NCI-H510A treated with DMSO at 0.1 percent for 48 hours (cell line): ENCODE measurements around the gene TDRD9.
"Not testable (repeated sequence)": the region's sequence is repeated elsewhere in the genome, so short reads cannot be mapped to it uniquely, and the experiment has no call there.

Experiments used
- DNase-seq: peaks from one replicate; lab custom pipeline; 2025; lab: John Stamatoyannopoulos, UW

The TDRD9 gene

GRCh38 chr14:103892247-103892646 lies 36.0 kb upstream of the TDRD9 start:
- DNase-seq, result no peak

DNA sequence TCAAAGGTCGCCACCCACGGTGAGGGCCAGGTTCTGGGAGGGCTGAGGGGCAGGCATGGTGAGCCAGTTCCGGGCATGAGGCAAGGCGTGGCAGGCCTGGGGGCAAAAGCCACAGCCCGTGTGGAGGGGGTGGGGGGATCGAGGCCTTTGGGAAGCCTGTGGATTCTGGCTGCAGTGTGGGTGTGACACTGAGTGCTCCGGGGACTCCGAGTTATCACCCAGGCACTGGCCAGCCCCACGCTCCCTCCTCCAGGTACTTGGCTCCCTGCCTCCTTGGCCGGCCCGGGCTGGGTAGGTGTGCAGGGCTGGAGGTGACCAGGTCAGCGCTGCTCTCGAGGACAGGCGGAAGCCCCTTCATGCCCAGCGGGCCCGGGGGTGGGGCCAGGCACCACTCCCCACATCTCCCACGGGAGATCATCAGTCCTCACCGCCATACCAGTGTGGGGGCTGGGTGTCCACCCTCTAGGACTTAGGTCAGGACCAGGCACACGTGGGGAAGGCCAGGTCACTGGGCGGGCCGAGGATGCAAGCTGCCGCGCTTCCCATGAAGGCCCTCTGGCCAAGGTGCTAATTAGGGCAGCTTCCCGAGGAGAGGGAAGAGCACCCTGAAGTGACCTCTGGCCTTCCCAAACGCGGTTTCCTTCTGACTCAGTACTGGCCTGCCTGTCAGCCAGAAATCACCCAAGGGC lies 34.1 kb upstream of the TDRD9 start:
- DNase-seq, result no peak

DNA sequence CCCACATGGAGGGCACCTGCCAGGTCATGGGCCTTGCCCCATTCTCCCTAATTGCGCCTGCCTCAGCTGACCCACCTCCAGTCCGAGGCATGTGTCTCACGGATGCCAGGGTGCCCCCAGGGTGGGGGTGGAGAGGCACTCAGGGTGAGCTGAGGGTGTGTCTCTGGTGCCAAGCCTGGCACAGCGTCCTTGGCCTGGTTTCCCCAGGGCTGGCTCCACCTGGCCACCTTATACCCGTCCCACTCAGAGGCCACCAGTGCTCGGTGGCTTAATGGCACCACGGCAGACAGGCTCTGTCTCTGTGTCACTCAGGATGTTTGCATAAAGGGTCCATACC lies 33.6 kb upstream of the TDRD9 start:
- no peak for DNase-seq

- DNase-seq, result no peak
Measured at GRCh38 chr14:103896578-103896977, 31.7 kb upstream of the TDRD9 start.

GRCh38 chr14:103897075-103897947 lies 30.9 kb upstream of the TDRD9 start:
- DNase-seq, result no peak

DNA sequence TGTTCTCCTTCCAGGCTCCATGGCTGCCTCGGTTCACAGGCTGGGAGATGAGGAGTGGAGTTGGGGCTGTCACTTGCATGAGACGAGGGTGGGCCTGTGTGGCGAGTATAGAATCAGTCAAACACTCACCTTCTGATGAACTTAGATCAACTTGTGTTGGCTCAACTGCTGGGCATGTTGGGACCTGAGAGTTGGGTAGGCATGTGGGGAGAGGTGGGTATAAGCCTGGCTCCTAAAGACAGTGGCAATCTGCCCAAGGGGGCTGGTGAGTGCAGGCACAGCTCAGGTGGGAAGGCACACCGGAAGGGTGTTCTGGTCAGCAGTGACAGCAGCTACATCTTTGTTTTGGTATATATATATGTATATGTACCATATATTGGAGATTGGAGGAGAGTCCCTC lies 30.1 kb upstream of the TDRD9 start:
- no peak for DNase-seq

- DNase-seq, result no peak
Measured at GRCh38 chr14:103898711-103899110, 29.5 kb upstream of the TDRD9 start.

DNA sequence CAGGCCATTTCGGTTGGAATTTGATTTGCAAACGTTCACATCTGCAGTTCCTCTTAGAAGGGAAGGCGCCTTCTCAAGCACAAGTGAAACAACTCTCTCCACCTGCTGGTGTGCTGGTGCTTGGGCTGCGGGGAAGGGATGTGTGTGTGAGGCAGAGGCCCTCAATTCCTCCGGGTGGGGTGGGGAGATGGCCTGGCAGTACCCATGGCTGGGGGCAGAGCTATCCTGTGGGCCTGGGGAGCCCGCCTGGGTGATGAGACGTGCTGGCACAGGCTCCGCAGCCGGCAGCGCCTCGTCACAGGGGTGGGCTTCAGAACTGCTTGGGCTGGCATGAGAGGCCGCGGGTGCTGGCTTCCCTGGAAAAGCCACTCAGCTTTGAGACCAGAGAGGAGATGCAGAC lies 28.9 kb upstream of the TDRD9 start:
- no peak for DNase-seq

GRCh38 chr14:103899833-103900232 lies 28.4 kb upstream of the TDRD9 start:
- DNase-seq, result no peak

DNA sequence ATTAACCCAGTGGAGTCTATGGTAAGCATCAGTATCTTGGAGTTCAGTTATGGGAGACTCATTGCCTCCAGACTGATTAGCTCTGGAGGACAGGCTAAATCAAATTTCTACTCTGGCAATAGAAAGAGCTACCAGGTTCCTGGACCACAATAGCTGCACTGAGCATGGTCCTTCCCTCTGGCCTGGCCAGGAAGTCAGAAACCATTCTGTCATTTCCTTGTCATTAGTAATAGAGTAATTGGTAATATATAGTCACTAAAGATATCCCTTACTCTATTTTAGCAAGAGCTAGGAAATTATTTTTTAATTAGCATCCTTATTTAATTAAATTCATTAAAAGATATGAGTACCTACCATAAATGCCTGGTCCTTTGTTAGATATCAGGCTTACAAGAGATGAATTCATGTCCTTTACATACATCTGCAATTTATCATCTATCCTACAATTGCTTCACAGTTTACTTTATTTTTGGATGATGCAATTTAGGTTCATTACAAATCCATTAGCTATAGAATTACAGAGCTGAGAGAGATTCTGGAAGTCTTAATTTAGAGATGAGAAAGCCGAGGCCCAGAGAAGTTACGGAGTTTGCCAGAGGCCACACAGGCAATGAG lies 23.7 kb upstream of the TDRD9 start:
- DNase-seq, result no peak

DNA sequence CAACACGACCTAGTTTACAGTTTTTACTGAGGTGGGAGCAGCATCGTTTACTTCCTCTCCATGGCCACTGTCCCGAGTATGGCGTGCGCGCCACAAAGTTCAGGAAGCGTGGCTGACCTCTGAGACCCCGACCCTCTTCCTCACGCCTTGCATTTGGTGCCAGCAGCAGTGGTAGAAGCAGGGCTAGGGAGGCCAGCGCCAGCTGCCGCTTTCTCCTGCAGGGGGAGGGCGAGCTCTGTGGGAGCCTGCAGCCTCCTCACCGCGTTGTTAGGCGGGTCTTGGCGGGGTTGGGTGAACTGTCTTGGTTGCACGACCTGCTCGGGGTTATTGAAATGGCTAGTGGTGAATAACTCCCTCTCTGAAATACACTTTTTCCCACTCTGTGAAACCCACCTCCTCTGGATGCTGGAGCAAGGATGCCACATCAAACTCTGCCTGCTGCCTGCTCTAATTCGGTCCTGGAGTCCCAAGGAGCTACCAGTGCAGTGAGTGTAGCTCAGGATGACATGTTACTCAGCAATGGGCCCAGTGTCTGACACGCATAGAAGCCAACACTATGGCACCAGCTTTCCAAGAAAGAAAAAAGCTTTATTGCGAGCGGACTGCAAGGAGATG lies 22.3 kb upstream of the TDRD9 start:
- no peak for DNase-seq

DNA sequence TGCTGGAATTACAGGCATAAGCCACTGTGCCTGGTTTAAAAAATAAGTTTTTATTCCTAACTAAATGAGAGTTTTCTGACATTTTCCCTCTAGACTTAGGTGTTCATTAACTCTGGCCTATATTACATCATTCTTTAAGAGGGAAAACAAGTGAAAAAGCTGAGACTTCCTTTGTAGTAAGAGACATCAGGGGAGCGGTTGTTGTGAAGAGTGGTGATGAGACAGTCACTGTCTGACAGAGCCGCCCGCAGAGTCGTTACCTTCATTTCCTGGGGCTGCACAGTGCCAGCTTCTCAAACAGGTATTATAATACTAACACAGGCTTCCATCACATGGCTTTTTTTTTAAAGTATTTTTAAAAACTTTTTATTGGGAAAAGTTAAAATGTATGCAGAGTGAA lies 19.7 kb upstream of the TDRD9 start:
- no peak for DNase-seq

GRCh38 chr14:103909531-103910261 lies 18.6 kb upstream of the TDRD9 start:
- DNase-seq, result no peak

DNA sequence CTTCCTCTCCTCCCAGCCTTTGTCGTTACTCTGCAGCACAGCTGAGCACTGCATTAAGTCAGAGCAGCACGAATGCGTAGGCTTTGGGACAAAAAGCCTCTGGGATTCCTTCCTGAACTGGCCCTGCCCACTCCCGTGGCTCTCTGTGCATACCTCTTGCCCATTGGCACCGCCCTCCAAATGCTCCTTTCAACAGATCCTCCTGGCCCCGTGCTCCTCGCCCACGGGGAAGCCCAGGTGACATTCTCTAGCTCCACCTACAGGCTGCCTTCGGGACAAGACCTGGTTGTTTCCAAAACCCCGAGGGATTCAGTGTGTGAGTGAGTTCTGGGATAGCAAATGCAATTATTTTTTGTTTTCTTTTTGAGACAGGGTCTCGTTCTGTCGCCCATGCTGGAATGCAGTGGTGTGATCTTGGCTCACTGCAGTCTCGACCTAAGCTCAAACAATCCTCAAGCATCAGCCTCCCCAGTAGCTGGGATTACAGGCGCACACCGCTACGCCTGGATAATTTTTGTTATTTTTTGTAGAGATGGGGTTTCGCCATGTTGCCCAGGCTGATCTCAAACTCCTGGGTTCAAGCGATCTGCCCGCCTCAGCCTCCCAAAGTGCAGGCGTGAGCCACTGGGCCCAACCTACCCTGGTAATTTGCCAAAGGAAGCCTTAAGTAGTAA lies 17.9 kb upstream of the TDRD9 start:
- peak; percentile 87 for DNase-seq

GRCh38 chr14:103910984-103911383 lies 17.3 kb upstream of the TDRD9 start:
- no peak for DNase-seq

DNA sequence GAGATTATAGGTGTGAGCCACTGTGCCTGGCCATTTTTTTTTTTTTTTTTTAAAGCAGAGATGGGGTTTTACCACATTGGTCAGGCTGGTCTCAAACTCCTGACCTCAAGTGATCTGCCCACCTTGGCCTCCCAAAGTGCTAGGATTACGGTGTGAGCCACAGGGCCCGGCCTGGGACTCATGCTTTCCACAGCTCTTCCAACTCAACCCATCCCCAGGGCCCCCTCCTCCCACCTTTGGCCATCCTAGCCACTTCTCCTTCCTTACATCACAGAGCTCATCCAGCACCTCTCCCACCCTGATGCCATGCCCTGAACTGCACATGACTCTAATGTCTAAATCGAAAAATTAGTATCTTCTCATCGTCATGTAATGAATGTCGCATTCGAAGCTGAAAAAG lies 12.6 kb upstream of the TDRD9 start:
- DNase-seq, result no peak

DNA sequence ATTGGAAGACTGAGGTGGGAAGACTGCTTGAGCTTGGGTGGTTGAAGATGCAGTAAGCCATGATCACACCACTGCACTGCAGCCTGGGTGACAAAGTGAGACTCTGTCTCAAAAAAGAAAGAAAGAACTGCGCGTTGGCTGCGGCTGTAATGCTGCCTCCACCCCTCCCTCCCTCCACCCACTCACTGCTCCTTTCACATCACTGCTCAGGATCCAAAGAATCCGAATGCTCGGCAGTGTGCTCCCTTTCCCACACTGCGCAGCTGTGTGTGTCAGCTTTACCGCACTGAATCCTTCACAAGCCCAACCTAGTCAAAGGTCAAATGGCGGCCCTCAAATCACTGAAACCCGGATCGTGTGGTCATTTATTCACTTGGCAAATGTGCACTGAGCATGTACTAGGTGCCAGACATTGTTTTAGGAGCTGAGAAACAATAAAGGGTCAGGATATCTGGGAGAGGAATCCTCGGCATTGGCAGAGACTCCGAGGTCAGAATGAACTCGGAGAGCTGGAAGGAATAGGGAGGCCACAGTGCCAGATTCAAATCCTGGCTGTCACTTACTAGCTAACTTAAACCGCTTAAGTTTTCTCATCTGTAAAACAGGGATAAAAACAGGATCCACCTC lies 11.5 kb upstream of the TDRD9 start:
- DNase-seq, result no peak

GRCh38 chr14:103920981-103921854 lies 7.0 kb upstream of the TDRD9 start:
- DNase-seq, result peak; percentile 92

DNA sequence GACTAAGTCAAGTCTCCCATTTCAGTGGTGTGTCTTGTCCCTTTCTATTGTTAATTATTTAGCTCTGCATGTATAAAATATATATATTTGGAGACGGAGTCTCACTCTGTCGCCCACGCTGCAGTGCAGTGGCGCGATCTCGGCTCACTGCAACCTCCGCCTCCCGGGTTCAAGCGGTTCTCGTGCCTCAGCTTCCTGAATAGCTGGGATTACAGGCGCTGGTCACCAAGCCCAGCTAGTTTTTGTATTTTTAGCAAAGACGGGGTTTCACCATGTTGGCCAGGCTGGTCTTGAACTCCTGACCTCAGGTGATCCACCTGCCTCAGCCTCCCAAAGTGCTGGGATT lies 6.4 kb upstream of the TDRD9 start:
- not testable (repeated sequence) for DNase-seq

DNA sequence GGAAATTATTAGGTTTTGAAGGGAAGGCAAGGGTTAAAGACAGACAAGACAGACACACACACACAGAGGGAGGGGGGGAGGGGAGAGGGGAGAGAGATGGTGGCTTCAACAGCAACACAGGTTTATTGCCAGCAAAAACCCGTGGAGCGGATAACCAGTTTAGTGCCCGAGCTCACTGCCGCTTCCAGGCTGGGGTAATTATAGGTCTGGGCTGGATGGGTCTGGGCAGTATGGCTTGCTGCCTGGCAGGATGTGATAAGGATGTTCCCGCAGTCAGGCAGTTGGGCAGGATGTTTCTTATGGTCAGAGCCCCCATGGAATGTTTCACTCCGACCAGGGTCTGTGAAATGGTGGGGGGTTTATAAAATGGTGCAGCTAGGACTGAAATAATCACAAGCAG lies 4.4 kb upstream of the TDRD9 start:
- DNase-seq, result no peak
